Neural progenitor cell (in vitro differentiated cells): ENCODE data around the gene RRP1. TPM values are rescaled to one million over a fixed set of nuclear protein-coding genes. Genes with fewer than 3 reads are reported as not detected.

Source experiments
- DNase-seq: peaks from one replicate; pipeline ENCODE4 v3.0.0-alpha.2; 2016; ENCODE audit warnings: low spot score
- H2AFZ ChIP-seq: fragments of 200-600 bp; sonication (generic); replicated peaks from 2 replicates; pipeline ENCODE4 v1.6.1; 2016; ENCODE audit warnings: antibody characterized with exemption
- H3F3A ChIP-seq: fragments of 200-600 bp; sonication (generic); 2 replicates; pipeline ENCODE4 v1.6.1; 2016; ENCODE audit warnings: antibody characterized with exemption, low read depth
- H3K27ac ChIP-seq: fragments of 200-600 bp; sonication (generic); 2 replicates; pipeline ENCODE4 v1.5.1; 2016; ENCODE audit warnings: mild to moderate bottlenecking
- H3K27me3 ChIP-seq: fragments of 200-600 bp; sonication (generic); 2 replicates; pipeline ENCODE4 v1.6.1; 2016; ENCODE audit warnings: mild to moderate bottlenecking, moderate library complexity
- H3K36me3 ChIP-seq: fragments of 200-600 bp; sonication (generic); 2 replicates; pipeline ENCODE4 v1.5.1; 2016
- H3K4me1 ChIP-seq: fragments of 200-600 bp; sonication (generic); 2 replicates; pipeline ENCODE4 v1.6.1; 2016; ENCODE audit warnings: mixed run types
- H3K4me2 ChIP-seq: fragments of 200-600 bp; sonication (generic); 2 replicates; pipeline ENCODE4 v1.6.1; 2016
- H3K4me3 ChIP-seq: fragments of 200-600 bp; sonication (generic); 2 replicates; pipeline ENCODE4 v1.5.1; 2016
- H3K79me2 ChIP-seq: fragments of 200-600 bp; sonication (generic); 2 replicates; pipeline ENCODE4 v1.6.1; 2016; ENCODE audit warnings: low read depth
- H3K9ac ChIP-seq: fragments of 200-600 bp; sonication (generic); 2 replicates; pipeline ENCODE4 v1.6.1; 2016
- H3K9me3 ChIP-seq: fragments of 200-600 bp; sonication (generic); 2 replicates; pipeline ENCODE4 v1.5.1; 2016; ENCODE audit warnings: low read depth
- H4K20me1 ChIP-seq: fragments of 200-600 bp; sonication (generic); 2 replicates; pipeline ENCODE4 v1.6.1; 2016; ENCODE audit warnings: low read depth
- H3K27ac Mint-ChIP-seq: 3 replicates; pipeline ENCODE4 v1.8.0; 2021; ENCODE audit warnings: mixed read lengths
- H3K27me3 Mint-ChIP-seq: 2 replicates; pipeline ENCODE4 v1.8.0; 2022; ENCODE audit warnings: low read depth, mild to moderate bottlenecking, inconsistent platforms, moderate library complexity, mixed read lengths; ENCODE audit not compliant: insufficient read depth
- H3K36me3 Mint-ChIP-seq: 3 replicates; pipeline ENCODE4 v1.8.0; 2021; ENCODE audit warnings: mixed read lengths
- H3K4me1 Mint-ChIP-seq: 3 replicates; pipeline ENCODE4 v1.8.0; 2021; ENCODE audit warnings: mixed read lengths
- H3K4me3 Mint-ChIP-seq: 3 replicates; pipeline ENCODE4 v1.8.0; 2021; ENCODE audit warnings: mild to moderate bottlenecking, moderate library complexity, mixed read lengths
- H3K9me3 Mint-ChIP-seq: 3 replicates; pipeline ENCODE4 v1.8.0; 2020; ENCODE audit warnings: mixed read lengths
- CTCF ChIP-seq: fragments of 200-600 bp; sonication (generic); IDR thresholded peaks from 2 replicates; pipeline ENCODE4 v1.5.1; 2017; ENCODE audit warnings: antibody characterized with exemption, mild to moderate bottlenecking
- EZH2 ChIP-seq: fragments of 200-600 bp; sonication (generic); IDR thresholded peaks from 2 replicates; pipeline ENCODE4 v1.6.1; 2017; ENCODE audit warnings: antibody characterized with exemption, mild to moderate bottlenecking, moderate library complexity
- EZH2phosphoT487 ChIP-seq: fragments of 200-600 bp; sonication (generic); IDR thresholded peaks from 2 replicates; pipeline ENCODE4 v1.6.1; 2017; ENCODE audit warnings: antibody characterized with exemption
- total RNA-seq: library from RNA; depleted of rRNA; stranded (reverse); fragments of >200 nt; gene quantifications from 2 replicates; pipeline ENCODE4 v1.2.3, GENCODE V29; 2015; ENCODE audit warnings: low replicate concordance

The RRP1 gene
- total RNA-seq, 1 donor from 2014 or later, result 18.4 TPM

GRCh38 chr21:43834146-43834905, 44.9 kb downstream of the RRP1 start:
- H3K9me3 Mint-ChIP-seq, result peaks cover 6% of the 10 kb centered on the region
- Histone ChIP-seq H3K4me3 (no peak overlapping the region), H3K36me3 (no peaks in the 10 kb centered on the region), H3K9me3 (no peaks in the 10 kb centered on the region), H3K4me1 (no peaks in the 10 kb centered on the region), H3K27ac (no peak overlapping the region), H3F3A (no peaks in the 10 kb centered on the region), H3K9ac (no peak overlapping the region), H4K20me1 (no peaks in the 10 kb centered on the region), H3K4me2 (no peak overlapping the region), H3K79me2 (no peaks in the 10 kb centered on the region), H3K27me3 (no peaks in the 10 kb centered on the region), H2AFZ (no peak overlapping the region)
- no peak overlapping the region for H3K4me3 Mint-ChIP-seq
- no peaks in the 10 kb centered on the region for H3K36me3 Mint-ChIP-seq
- H3K27ac Mint-ChIP-seq, result no peak overlapping the region
- no peaks in the 10 kb centered on the region for H3K4me1 Mint-ChIP-seq
- peaks cover 7% of the 10 kb centered on the region for H3K27me3 Mint-ChIP-seq
- TF ChIP-seq CTCF (no peak), EZH2phosphoT487 (no peak), EZH2 (no peak)
- no peak for DNase-seq

- Histone ChIP-seq H3K4me3 (no peak overlapping the region), H3K36me3 (no peaks in the 10 kb centered on the region), H3K4me1 (no peaks in the 10 kb centered on the region), H3K79me2 (no peaks in the 10 kb centered on the region), H3F3A (no peaks in the 10 kb centered on the region), H3K9ac (no peak overlapping the region), H3K4me2 (no peak overlapping the region), H2AFZ (no peak overlapping the region), H3K27me3 (no peaks in the 10 kb centered on the region), H3K9me3 (no peaks in the 10 kb centered on the region), H4K20me1 (no peaks in the 10 kb centered on the region), H3K27ac (no peak overlapping the region)
- no peak overlapping the region for H3K4me3 Mint-ChIP-seq
- no peaks in the 10 kb centered on the region for H3K36me3 Mint-ChIP-seq
- peaks cover 6% of the 10 kb centered on the region for H3K9me3 Mint-ChIP-seq
- H3K27me3 Mint-ChIP-seq, result peaks cover 7% of the 10 kb centered on the region
- H3K4me1 Mint-ChIP-seq, result no peaks in the 10 kb centered on the region
- no peak overlapping the region for H3K27ac Mint-ChIP-seq
- no peak for DNase-seq
- TF ChIP-seq CTCF (no peak), EZH2phosphoT487 (no peak), EZH2 (no peak)
These were observed 45.7 kb downstream of the RRP1 start for GRCh38 chr21:43835050-43835449.

- TF ChIP-seq CTCF, result no peak
- no peak for TF ChIP-seq EZH2
- H3K9ac ChIP-seq, result no peak overlapping the region
- H3K4me2 ChIP-seq, result no peak overlapping the region
- no peaks in the 10 kb centered on the region for H3K4me1 Mint-ChIP-seq
- DNase-seq, result no peak
- no peaks in the 10 kb centered on the region for H3K36me3 Mint-ChIP-seq
- H3K9me3 Mint-ChIP-seq, result peaks cover 6% of the 10 kb centered on the region
- no peaks in the 10 kb centered on the region for H3K79me2 ChIP-seq
- H3K36me3 ChIP-seq, result no peaks in the 10 kb centered on the region
- no peaks in the 10 kb centered on the region for H4K20me1 ChIP-seq
- H3K4me3 Mint-ChIP-seq, result no peak overlapping the region
- H3K27me3 ChIP-seq, result no peaks in the 10 kb centered on the region
- H3F3A ChIP-seq, result no peaks in the 10 kb centered on the region
- H3K4me3 ChIP-seq, result no peak overlapping the region
- no peak overlapping the region for H2AFZ ChIP-seq
- no peak overlapping the region for H3K27ac Mint-ChIP-seq
- no peaks in the 10 kb centered on the region for H3K9me3 ChIP-seq
- H3K27me3 Mint-ChIP-seq, result peaks cover 7% of the 10 kb centered on the region
- H3K4me1 ChIP-seq, result no peaks in the 10 kb centered on the region
- no peak overlapping the region for H3K27ac ChIP-seq
These were observed 46.5 kb downstream of the RRP1 start for GRCh38 chr21:43835861-43836260.
